GM12873 (cell line): ENCODE results near the gene KDM4B.

Source experiments
- TF ChIP-seq, protein P1 (sequence below): IDR thresholded peaks from 2 replicates; pipeline ENCODE4 v1.5.1; 2012; ENCODE audit warnings: low read depth, mild to moderate bottlenecking, moderate library complexity, low read length, control low read depth; ENCODE audit not compliant: insufficient read depth; ENCODE audit errors: missing control alignments

The KDM4B gene

DNA sequence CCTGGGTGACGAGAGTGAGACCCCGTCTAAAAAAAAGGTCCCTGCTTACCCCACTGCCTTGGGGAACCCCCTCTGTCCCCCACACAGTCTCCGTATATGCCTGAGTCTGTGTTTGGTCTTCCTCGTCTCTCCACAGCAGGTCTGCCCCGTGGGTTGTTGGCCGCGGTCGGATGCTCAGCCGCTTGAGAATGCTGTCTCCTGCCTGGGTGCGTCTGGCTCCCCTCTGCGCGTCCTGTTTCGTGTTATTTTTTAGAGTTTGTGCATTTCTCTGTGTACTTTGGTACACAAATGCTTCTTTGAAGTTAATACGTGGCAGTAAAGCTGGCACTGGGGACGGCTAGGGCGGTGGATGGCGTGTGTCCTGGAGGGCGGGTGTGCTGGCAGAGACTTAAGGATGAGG, 34.9 kb downstream of the KDM4B start:
- TF ChIP-seq, protein P1, sequence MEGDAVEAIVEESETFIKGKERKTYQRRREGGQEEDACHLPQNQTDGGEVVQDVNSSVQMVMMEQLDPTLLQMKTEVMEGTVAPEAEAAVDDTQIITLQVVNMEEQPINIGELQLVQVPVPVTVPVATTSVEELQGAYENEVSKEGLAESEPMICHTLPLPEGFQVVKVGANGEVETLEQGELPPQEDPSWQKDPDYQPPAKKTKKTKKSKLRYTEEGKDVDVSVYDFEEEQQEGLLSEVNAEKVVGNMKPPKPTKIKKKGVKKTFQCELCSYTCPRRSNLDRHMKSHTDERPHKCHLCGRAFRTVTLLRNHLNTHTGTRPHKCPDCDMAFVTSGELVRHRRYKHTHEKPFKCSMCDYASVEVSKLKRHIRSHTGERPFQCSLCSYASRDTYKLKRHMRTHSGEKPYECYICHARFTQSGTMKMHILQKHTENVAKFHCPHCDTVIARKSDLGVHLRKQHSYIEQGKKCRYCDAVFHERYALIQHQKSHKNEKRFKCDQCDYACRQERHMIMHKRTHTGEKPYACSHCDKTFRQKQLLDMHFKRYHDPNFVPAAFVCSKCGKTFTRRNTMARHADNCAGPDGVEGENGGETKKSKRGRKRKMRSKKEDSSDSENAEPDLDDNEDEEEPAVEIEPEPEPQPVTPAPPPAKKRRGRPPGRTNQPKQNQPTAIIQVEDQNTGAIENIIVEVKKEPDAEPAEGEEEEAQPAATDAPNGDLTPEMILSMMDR: no peak

- TF ChIP-seq, protein P1: no peak
Measured at GRCh38 chr19:5005096-5005495, 36.2 kb downstream of the KDM4B start.

DNA sequence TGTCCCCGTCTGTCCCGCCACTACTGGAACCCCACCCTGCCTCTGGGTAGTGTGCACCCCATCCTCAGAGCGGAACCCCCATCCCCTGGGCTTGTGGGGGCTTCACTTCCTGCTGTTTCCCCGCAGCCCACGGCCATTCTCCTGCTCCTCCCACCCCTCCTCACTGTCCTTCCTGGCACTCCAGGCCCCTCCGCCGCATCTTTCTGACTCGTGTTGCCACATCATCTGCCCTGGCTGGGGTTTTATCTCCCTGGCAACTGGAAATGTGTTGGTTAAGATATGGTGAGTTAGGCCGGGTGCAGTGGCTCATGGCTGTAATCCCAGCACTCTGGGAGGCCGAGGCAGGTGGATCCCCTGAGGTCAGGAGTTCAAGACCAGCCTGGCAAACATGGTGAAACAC, 37.3 kb downstream of the KDM4B start:
- TF ChIP-seq, protein P1: no peak

GRCh38 chr19:5006821-5007220, 37.9 kb downstream of the KDM4B start:
- TF ChIP-seq, protein P1: no peak

DNA sequence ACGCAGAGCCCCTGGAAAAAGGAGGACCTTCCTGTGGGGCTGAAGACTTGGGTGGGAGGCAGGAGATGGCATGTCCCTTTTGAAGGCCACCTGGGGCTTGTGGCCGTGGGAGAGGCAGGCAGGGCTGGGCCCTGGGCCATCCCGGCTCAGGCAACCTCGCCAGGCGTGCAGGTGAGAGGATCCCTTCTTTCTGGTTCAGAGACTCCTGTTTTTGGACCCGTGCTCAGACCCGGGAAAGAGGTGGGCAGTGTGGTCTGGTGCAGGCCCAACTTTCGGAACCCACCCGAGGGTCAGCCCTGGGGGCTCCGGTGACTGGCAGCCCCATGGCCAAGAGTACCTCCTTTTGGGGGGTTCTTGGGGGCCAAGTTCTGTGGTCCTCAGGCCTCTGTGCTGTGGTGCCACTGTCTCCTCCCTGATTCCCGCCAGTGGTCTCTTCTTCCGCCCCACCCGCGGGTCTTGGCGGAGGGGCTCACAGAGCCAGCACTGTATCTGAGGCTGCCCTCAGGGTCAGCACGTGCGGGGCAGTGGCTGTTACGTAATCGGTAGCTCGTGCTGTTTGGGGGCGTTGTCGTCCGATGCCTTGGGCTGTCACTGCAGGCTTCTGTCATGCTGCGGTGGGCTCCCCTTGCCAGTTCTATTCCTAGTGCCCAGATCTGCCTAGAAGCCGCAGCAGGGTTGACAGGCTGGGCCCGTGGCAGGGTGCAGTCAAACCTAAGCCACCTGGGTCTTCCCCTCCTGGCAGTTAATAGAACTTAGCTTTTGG, 42.7 kb downstream of the KDM4B start:
- TF ChIP-seq, protein P1: no peak

DNA sequence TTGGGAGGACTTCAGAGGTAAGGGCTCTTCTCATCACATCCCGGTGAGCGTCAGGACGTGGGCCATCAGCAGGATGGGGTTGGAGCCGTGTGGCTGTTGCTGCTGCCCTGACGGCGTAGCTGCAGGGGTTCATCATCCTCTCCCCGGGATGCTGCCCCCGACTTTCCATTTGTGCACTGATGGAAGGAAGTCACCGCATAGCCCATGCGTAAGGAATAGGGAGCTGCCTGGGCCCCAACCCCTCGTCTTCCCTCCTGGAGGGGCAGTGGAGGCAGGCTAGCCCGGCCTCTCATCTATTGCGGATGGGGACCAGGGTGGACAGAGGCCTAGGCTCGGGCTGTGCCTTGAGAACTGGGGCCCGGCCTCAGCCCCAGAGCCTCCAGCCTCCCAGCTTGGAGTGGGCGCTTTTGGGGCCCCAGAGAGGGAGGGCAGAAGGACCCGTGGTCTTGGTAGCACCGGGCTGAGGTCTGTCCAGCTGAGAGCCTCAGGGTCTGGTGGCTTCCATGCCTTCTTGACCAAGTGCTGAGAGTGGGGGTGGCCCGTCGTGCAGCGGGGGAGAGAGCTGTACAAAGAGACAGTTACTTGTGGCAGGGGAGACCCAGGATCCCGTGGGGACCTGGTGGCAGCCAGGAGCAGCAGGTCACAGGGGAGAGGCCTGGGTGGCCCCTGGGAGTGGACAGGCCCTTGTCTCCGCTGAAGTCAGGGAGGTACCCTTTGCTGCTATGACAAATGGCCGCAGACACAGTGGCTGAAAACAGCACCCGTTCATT, 44.0 kb downstream of the KDM4B start:
- TF ChIP-seq, protein P1: no peak

DNA sequence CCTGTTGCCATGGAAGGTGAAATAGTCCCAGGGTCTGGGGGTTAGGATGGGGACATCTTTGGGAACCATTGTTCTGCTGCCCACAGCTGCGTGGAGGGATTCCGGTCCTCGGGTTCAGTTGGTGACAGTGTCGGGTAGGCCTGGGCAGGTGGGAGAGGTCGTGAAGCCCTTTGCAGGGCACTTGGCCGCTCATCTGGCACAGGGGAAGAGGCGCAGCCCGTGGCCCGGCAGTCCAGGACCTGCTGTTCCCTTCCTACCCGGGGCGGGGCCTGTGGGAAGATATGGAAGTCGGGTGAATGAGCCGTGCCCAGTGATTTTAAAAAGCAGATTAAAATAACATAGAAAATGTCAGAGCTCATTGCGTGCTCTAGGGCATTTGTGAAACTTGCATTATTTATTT, 44.8 kb downstream of the KDM4B start:
- TF ChIP-seq, protein P1: no peak
